Measurements from ENCODE around the gene GNG8. TPM values are rescaled to one million over a fixed set of nuclear protein-coding genes. Genes with fewer than 3 reads are reported as not detected.
A peak's percentile ranks its signal among the peaks of the same experiment; 100 is the strongest.

The GNG8 gene
- total and polyA plus RNA-seq, 3 donors from 2014 or later: not detected

- intact Hi-C loops (cut with DNase I; ENCODE audit: low total_unique reads): no loop called here
Observed at GRCh38 chr19:46604781-46605355, 31.1 kb downstream of the GNG8 start.

GRCh38 chr19:46603752-46604231 is 32.2 kb downstream of the GNG8 start:
- intact Hi-C loops (cut with DNase I; ENCODE audit: low total_unique reads): no loop called here
- H3K36me3 ChIP-seq (ENCODE audit: low read depth, missing control alignments): no peaks in the 10 kb centered on the region
- peak; percentile 13 for DNase-seq
- TF ChIP-seq POLR2A (IDR thresholded peaks at IDR 0.05) (no peak), CTCF (IDR thresholded peaks at IDR 0.05) (no peak)
- H3K9me3 ChIP-seq: no peaks in the 10 kb centered on the region
- H3K4me1 ChIP-seq: peaks cover 39% of the 10 kb centered on the region
- no peaks in the 10 kb centered on the region for H3K27me3 ChIP-seq
- WGBS, 2 donors: 45 to 46% methylated on average over 3 to 9 of the region's 9 CpGs
- H3K27ac ChIP-seq: no peak overlapping the region
- H3K4me3 ChIP-seq: no peak overlapping the region

More at GRCh38 chr19:46604781-46605355, 31.1 kb downstream of the GNG8 start:
- 68 to 70% methylated on average over 11 to 13 of the region's 13 CpGs for WGBS, 2 donors
- Histone ChIP-seq H3K9me3 (no peaks in the 10 kb centered on the region), H3K4me1 (peaks cover 39% of the 10 kb centered on the region), H3K36me3 (ENCODE audit: low read depth, missing control alignments) (no peaks in the 10 kb centered on the region), H3K27ac (no peak overlapping the region), H3K27me3 (no peaks in the 10 kb centered on the region), H3K4me3 (no peak overlapping the region)
- TF ChIP-seq POLR2A (IDR thresholded peaks at IDR 0.05) (no peak), CTCF (IDR thresholded peaks at IDR 0.05) (no peak)
- peak; percentile 13 for DNase-seq

- no peaks in the 10 kb centered on the region for H3K36me3 ChIP-seq (ENCODE audit: low read depth, missing control alignments)
- peak overlapping the region in 1 of 2 donors; percentile 94 for H3K27ac ChIP-seq
- H3K27me3 ChIP-seq: no peaks in the 10 kb centered on the region
- peaks cover 39% of the 10 kb centered on the region for H3K4me1 ChIP-seq
- DNase-seq: peak; percentile 14
- WGBS, 2 donors: 15 to 25% methylated on average over 2 of the region's 2 CpGs
- intact Hi-C loops (cut with DNase I; ENCODE audit: low total_unique reads): no loop called here
- H3K4me3 ChIP-seq: no peak overlapping the region
- H3K9me3 ChIP-seq: no peaks in the 10 kb centered on the region
- TF ChIP-seq POLR2A (IDR thresholded peaks at IDR 0.05) (no peak), CTCF (IDR thresholded peaks at IDR 0.05) (no peak)
Observed at GRCh38 chr19:46603195-46603637, 32.8 kb downstream of the GNG8 start.

- intact Hi-C loops (cut with DNase I; ENCODE audit: low total_unique reads): no loop called here
- H3K9me3 ChIP-seq: no peaks in the 10 kb centered on the region
- TF ChIP-seq POLR2A (IDR thresholded peaks at IDR 0.05) (no peak), CTCF (IDR thresholded peaks at IDR 0.05) (no peak)
- no peaks in the 10 kb centered on the region for H3K27me3 ChIP-seq
- H3K36me3 ChIP-seq (ENCODE audit: low read depth, missing control alignments): no peaks in the 10 kb centered on the region
- DNase-seq: peak; percentile 45
- H3K4me3 ChIP-seq: peak overlapping the region; percentile 97 to 98
- WGBS, 2 donors: 2 to 12% methylated on average over 11 to 23 of the region's 23 CpGs
- peaks cover 39% of the 10 kb centered on the region for H3K4me1 ChIP-seq
- H3K27ac ChIP-seq: peak overlapping the region; percentile 90 to 94
Observed at GRCh38 chr19:46602392-46603194, 33.4 kb downstream of the GNG8 start.

Measured in testis (tissue), 3 donors.